HepG2 (cell line): ENCODE data around the gene MTHFD1. TPM values are rescaled to one million over a fixed set of nuclear protein-coding genes. Genes with fewer than 3 reads are reported as not detected.

Experiments
- KAT7 ChIP-seq: IDR thresholded peaks from 2 replicates; pipeline ENCODE4 v1.6.1; 2018; ENCODE audit warnings: borderline replicate concordance, missing compliant biosample characterization
- MEIS2 ChIP-seq: sonication (generic); formaldehyde crosslinking; IDR thresholded peaks from 2 replicates; pipeline ENCODE4 v1.9.0; 2021; ENCODE audit warnings: mild to moderate bottlenecking, missing genetic modification reagents
- NFKB2 ChIP-seq: sonication (generic); formaldehyde crosslinking; IDR thresholded peaks from 2 replicates; pipeline ENCODE4 v1.4.0; 2020; ENCODE audit warnings: missing genetic modification reagents, borderline replicate concordance
- RAD51 ChIP-seq: fragments of 450-650 bp; IDR thresholded peaks from 2 replicates; pipeline ENCODE4 v1.6.1; 2016; ENCODE audit warnings: borderline replicate concordance
- ZBTB2 ChIP-seq: sonication (generic); formaldehyde crosslinking; IDR thresholded peaks from 2 replicates; pipeline ENCODE4 v1.8.0; 2022; ENCODE audit warnings: low read depth, missing genetic modification reagents
- ZBTB46 ChIP-seq: sonication (generic); formaldehyde crosslinking; IDR thresholded peaks from 2 replicates; pipeline ENCODE4 v1.4.0; 2020; ENCODE audit warnings: mild to moderate bottlenecking, missing genetic modification reagents, borderline replicate concordance
- ZBTB7A ChIP-seq: sonication (generic); formaldehyde crosslinking; IDR thresholded peaks from 2 replicates; pipeline ENCODE4 v1.8.0; 2022; ENCODE audit warnings: mild to moderate bottlenecking, missing genetic modification reagents
- ZNF12 ChIP-seq: sonication (generic); formaldehyde crosslinking; IDR thresholded peaks from 2 replicates; pipeline ENCODE4 v1.5.0; 2020; ENCODE audit warnings: missing genetic modification reagents
- ZNF343 ChIP-seq: sonication (generic); formaldehyde crosslinking; IDR thresholded peaks from 2 replicates; pipeline ENCODE4 v1.4.0; 2020; ENCODE audit warnings: mild to moderate bottlenecking, missing genetic modification reagents
- ZNF496 ChIP-seq: sonication (generic); formaldehyde crosslinking; IDR thresholded peaks from 2 replicates; pipeline ENCODE4 v1.8.1; 2023; ENCODE audit warnings: mild to moderate bottlenecking, moderate library complexity, missing genetic modification reagents; ENCODE audit not compliant: insufficient replicate concordance
- ZNF549 ChIP-seq: sonication (generic); formaldehyde crosslinking; IDR thresholded peaks from 2 replicates; pipeline ENCODE4 v1.5.0; 2020; ENCODE audit warnings: missing genetic modification reagents
- ZNF607 ChIP-seq: sonication (generic); formaldehyde crosslinking; IDR thresholded peaks from 2 replicates; pipeline ENCODE4 v1.5.1; 2020; ENCODE audit warnings: missing genetic modification reagents, mild to moderate bottlenecking, borderline replicate concordance
- ZNF770 ChIP-seq: sonication (generic); formaldehyde crosslinking; IDR thresholded peaks from 2 replicates; pipeline ENCODE4 v1.5.0; 2020; ENCODE audit warnings: mild to moderate bottlenecking, missing genetic modification reagents
- ZNF777 ChIP-seq: sonication (generic); formaldehyde crosslinking; IDR thresholded peaks from 2 replicates; pipeline ENCODE4 v1.4.0; 2020; ENCODE audit warnings: missing genetic modification reagents
- polyA plus RNA-seq, 8 experiments: library from polyadenylated mRNA; depleted of rRNA in 3 of 8; stranded (reverse) in 7 of 8; unstranded in 1 of 8; fragments of >200 nt; fragmentation: Illumina TruSeq in 4 of 8; extraction: Trizol in 4 of 8; gene quantifications; 2 replicates each; pipeline versions ENCODE4 v1.2.1 to v1.2.3, GENCODE V29; 2011 to 2016; ENCODE audit warnings: low read depth in 4 of 8, missing spikeins in 1 of 8, mixed read lengths in 1 of 8; ENCODE audit not compliant: insufficient read depth in 1 of 8
- total RNA-seq, 5 experiments: library from RNA; depleted of rRNA; stranded (reverse); fragments of >200 nt; fragmentation: Illumina TruSeq; extraction: Trizol; gene quantifications; 2 replicates each; pipeline ENCODE4 v1.2.3, GENCODE V29; 2016; ENCODE audit warnings: low read depth in 1 of 5

Gene MTHFD1
- total and polyA plus RNA-seq, 2 of the 13 experiments (the other 11 are each of a cell fraction or from before 2014, with no cell fraction given) = 31.0 to 106 TPM

GRCh38 chr14:64465191-64465822, 77.2 kb downstream of the MTHFD1 start, which contains the start of gene AKAP5 (continued):
- no peak for TF ChIP-seq ZNF496
- TF ChIP-seq ZNF549 (CRISPR knock-in tag) = no peak
- TF ChIP-seq ZNF12 (CRISPR knock-in tag) = no peak
- TF ChIP-seq ZBTB46 (CRISPR knock-in tag) = no peak
- TF ChIP-seq ZNF343 (CRISPR knock-in tag) = peak; percentile 98
- TF ChIP-seq KAT7 (CRISPR knock-in tag) = no peak
- 0 out of 2 replicates have a peak, but pooled peaks have one; percentile 31 for TF ChIP-seq MEIS2 (CRISPR knock-in tag)
- 0 out of 2 replicates have a peak, but pooled peaks have one; percentile 14 for TF ChIP-seq ZNF770 (CRISPR knock-in tag)
- no peak for TF ChIP-seq ZBTB2 (CRISPR knock-in tag)
- 0 out of 2 replicates have a peak, but pooled peaks have one; percentile 15 for TF ChIP-seq ZBTB7A
- TF ChIP-seq ZNF777 (CRISPR knock-in tag) = peak; percentile 31; the same call in 1 of the 2 replicates
- no peak for TF ChIP-seq NFKB2
- no peak for TF ChIP-seq RAD51
- TF ChIP-seq ZNF607 (CRISPR knock-in tag) = no peak
